Activated naive CD4-positive, alpha-beta T cell (primary cell): ENCODE data around the gene CCNG2.
"Not testable (repeated sequence)": the region's sequence is repeated elsewhere in the genome, so short reads cannot be mapped to it uniquely, and the experiment has no call there.

Experiments
- DNase-seq, 4 experiments: peaks; one replicate each; lab custom pipeline; 2025; lab: John Stamatoyannopoulos, UW

The CCNG2 gene, protein sequence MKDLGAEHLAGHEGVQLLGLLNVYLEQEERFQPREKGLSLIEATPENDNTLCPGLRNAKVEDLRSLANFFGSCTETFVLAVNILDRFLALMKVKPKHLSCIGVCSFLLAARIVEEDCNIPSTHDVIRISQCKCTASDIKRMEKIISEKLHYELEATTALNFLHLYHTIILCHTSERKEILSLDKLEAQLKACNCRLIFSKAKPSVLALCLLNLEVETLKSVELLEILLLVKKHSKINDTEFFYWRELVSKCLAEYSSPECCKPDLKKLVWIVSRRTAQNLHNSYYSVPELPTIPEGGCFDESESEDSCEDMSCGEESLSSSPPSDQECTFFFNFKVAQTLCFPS

GRCh38 chr4:77156912-77157858 is at the start of gene CCNG2:
Gene CCNG2 (plus strand): TSS chr4:77157207. CDS start chr4:77158533, 1,326 bp downstream.
- DNase-seq, result peak; percentile 67 to 85 (median 82)

GRCh38 chr4:77110730-77111129 is 46.3 kb upstream of the CCNG2 start:
- no peak for DNase-seq

DNA sequence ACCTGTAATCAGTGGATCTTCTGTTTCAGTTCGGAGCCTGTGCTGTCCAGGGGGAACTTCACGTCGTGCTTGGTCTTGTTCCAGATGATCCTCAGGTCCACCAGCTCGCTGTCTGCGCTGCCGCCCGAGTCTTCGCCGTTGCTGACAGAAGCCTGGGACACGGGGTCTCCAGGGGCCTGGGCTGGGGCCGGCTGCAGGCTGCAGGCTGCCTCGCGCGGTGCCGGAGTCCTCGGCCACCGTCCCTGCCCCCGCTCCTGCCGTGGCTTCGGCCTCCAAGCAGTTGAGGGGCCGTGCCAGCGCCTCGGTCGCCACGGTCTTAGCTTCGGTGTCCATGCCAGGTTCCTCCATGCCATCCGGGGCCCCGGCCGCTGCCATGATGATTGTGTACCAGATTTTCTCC is 43.9 kb upstream of the CCNG2 start:
- no peak for DNase-seq

DNA sequence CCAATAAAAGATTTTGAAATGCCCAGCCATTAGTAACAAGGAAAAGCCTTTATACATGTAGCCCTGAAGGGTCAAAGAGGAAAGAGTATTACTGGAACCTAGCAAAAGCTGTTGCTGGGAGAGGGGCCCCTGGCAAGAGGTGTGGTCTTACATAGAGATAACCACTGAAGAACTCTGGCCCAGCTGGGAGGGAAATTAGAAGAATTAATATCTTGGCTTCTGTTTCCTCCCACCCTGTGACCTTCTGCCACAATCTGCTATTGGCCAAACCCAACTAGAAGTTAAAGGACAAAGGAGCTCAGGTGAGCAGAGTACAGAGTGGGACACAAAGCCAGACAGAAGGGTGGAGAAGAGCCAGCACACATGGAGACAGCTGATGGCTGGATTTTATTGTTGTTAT is 39.3 kb upstream of the CCNG2 start:
- DNase-seq, result no peak

DNA sequence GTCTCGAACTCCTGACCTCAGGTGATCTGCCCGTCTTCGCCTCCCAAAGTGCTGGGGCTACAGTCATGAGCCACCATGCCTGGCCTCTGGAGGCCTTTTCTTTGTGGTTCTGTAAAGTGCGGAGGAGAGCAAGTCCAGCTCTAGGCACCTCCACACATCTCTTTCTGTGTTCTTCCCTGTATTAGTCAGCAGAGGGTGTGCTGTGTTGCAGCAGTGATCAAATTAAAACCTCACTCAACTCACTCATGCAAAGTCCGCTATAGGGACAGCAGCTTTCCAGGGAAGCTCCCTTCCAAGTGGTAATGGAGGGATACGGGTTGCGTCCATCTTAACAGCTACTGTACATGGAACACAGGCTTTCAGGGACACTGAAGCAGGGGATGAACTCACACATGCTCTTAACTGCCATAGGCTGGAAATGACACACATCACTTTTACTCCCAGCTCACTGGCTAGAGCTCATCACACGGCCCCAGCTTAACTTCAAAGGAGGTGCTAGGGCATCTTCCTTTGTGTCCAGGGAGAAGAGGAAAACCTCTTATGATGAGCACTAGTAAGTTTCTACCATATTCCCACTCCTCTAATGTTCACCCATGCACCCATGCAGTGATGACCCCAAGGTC is 36.0 kb upstream of the CCNG2 start:
- no peak for DNase-seq

GRCh38 chr4:77121736-77122240 is 35.2 kb upstream of the CCNG2 start:
- no peak for DNase-seq

- DNase-seq, result no peak
Measured at GRCh38 chr4:77122656-77123055, 34.4 kb upstream of the CCNG2 start.

- DNase-seq, result no peak
Measured at GRCh38 chr4:77123411-77123810, 33.6 kb upstream of the CCNG2 start.

DNA sequence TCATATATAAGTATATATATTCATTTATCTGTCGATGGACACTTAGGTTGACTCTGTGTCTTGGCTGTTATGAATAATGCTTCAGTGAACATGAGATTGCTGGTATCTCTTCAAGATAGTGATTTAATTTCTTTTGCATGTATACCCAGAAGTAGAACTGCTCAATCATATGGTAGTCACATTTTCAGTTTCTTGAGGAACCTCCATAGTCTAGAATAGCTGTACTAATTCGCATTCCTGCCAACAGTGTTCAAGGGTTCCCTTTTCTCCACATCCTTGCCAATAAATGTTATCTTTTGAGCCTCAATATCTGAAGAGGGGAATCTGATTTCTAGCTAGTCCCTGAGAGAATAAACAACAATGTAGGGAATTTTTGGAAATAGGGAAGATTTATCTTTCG is 32.4 kb upstream of the CCNG2 start:
- no peak for DNase-seq

GRCh38 chr4:77125961-77126360 is 31.0 kb upstream of the CCNG2 start:
- DNase-seq, result no peak

DNA sequence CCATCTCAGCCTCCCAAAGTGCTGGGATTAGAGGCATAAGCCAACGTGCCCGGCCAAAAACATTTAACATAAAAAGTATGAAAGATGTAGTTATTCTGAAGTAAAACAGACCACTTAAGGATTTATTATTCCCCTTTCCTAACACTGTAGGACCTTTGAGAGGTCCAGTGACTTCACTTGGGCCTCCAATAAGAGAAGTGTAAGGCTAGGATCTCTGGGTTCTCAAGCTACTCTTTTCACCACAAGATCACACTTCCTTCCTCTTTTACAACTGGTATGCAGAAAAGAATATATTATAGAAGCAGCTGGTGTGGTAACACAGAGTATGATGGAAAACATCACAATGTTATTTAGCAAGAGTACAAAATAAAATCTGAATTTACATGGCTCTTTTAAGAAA is 30.2 kb upstream of the CCNG2 start:
- no peak for DNase-seq

DNA sequence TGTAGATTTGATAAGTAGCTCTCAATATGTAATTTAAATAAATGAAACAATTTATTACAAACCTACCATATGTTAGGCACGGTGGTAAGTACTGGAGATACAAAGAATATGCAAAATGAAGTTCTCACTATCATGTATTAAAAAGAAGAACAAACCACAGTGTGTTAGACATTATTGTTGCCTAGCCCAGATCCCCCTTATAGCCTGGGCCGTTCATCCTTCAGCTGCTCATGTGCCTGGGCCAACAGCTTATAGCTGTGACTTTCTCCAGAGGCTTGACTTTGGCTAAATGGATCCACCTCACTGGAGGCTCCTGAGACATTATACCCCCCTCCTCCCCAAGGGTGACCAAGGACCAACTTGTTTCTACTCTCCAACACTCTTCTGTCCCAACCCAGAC is 29.8 kb upstream of the CCNG2 start:
- no peak for DNase-seq

DNA sequence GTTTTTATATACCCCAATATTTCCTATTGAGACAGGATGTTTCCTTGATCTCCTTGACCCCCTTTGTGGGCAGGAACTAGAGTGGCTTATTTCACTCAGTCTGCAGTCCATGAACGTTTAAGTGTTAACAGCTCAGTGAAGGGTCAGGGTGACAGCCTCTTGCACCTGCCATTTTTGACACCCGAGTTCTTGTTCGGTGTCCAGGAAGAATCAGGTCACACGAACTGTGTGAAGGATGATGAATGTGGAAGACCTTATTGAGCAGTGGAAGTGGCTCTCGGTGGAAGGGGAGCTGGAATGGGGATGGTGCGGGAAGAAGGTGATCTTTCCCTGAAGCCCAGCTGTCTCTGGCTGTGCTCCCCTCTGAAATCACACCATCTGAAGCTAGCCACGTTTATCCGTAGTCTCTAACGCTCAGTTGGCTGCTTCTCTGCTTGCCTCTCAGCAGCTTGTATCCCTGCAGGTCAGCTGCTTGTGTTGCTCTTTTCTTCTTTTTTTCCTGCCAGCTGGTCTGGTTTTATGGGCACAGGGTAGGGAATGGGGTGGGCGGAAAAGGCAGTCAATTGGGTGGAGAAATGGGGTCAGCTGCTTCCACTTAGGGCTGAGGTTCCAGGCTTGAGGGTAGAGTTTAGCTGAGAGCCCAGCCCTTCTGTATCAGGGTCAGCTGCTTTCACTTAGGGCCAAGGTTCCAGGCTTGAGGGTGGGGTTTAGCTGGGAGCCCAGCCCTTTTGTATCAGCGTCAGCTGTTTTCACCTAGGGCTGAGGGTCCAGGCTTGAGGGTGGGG is 29.0 kb upstream of the CCNG2 start:
- DNase-seq, result no peak

- no peak for DNase-seq
Measured at GRCh38 chr4:77132652-77133312, 24.2 kb upstream of the CCNG2 start.

DNA sequence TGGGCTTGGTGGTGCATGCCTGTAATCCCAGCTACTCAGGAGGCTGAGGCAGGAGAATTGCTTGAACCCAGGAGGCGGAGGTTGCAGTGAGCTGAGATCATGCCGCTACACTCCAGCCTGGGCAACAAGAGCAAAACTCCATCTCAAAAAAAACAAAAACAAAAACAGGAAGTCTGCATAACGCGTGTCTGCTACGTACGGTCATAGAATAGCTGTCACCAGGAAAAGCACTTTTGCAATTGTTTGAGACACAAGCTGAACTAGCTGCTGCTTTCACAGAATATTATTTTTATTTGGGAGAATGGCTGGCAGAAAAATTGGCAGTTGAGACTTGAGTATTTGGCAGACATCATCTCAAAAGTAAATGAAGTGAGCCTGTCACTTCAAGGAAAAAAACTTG is 19.6 kb upstream of the CCNG2 start:
- DNase-seq, result not testable (repeated sequence)

GRCh38 chr4:77141964-77142645 is 14.9 kb upstream of the CCNG2 start:
- no peak for DNase-seq

DNA sequence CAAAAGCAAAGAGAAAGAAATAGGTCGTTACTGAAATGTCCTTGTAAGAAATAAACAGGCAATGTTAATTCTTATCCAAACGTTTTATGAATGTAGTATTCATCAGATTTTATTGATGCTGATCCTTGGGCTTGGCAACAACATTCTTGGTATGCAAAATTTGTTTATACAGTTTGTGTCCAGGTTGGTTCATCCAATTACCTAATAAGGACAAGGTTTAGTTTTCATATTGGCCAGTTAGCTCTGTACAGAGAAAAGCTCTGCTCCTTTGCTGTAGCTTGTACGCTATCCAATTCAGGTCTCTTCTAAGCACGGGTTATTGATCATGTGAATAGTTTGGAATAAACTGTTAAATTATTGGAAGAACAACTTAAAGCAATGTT is 14.4 kb upstream of the CCNG2 start:
- no peak for DNase-seq

DNA sequence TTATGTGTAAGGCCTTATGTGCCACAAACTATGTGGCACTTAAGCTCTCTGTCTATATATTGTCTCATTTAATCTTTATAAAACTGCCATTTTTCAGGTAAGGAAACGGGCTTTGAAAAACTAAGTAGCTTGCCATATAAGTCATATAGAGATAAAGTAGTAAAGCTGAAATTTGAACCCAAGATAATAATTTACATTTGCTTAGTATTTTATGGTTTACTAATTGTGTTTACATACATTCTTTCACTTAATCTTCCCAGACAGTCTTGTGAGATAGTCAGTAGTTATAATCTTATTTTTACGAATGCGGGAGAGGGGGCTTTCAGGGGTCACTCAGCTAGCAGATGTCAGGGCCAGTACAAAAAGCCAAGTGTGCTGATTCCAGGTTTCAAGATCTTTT is 13.9 kb upstream of the CCNG2 start:
- no peak for DNase-seq

GRCh38 chr4:77145842-77146185 is 11.2 kb upstream of the CCNG2 start:
- no peak for DNase-seq

GRCh38 chr4:77146186-77147078 is 10.6 kb upstream of the CCNG2 start:
- no peak for DNase-seq
